Left lung (tissue), 10 donors: Measurements from ENCODE around the gene LYST. TPM values are rescaled to one million over a fixed set of nuclear protein-coding genes. Genes with fewer than 3 reads are reported as not detected.
A peak's percentile ranks its signal among the peaks of the same experiment; 100 is the strongest.

Experiments
- ATAC-seq: fragments of 200-7000 bp; cut with Tn5 transposase; one replicate; pipeline ENCODE4 v1.9.1; 2020; ENCODE audit warnings: moderate library complexity
- DNase-seq, 4 donors: peaks; one replicate each; pipeline ENCODE4 v3.0.0-alpha.2; 2013 to 2020
- H3K27ac ChIP-seq, 2 donors: fragments of 200-600 bp; sonication (generic) in 1 of 2; one replicate each; pipeline versions ENCODE4 v1.5.0 to v1.8.0; 2020 to 2021
- H3K27me3 ChIP-seq, 2 donors: fragments of 200-600 bp; sonication (generic) in 1 of 2; one replicate each; pipeline versions ENCODE4 v1.5.0 to v1.8.0; 2020 to 2021
- H3K36me3 ChIP-seq, 2 donors: fragments of 200-600 bp; sonication (generic) in 1 of 2; one replicate each; pipeline versions ENCODE4 v1.5.0 to v1.8.0; 2020 to 2021
- H3K4me1 ChIP-seq, 2 donors: fragments of 200-600 bp; one replicate each; pipeline ENCODE4 v1.8.0; 2021
- H3K4me3 ChIP-seq, 2 donors: fragments of 200-600 bp; sonication (generic) in 1 of 2; one replicate each; pipeline versions ENCODE4 v1.5.0 to v1.8.0; 2020 to 2021; ENCODE audit warnings: mild to moderate bottlenecking in 1 of 2
- H3K9me3 ChIP-seq, 2 donors: fragments of 200-600 bp; sonication (generic) in 1 of 2; one replicate each; pipeline versions ENCODE4 v1.5.0 to v1.8.0; 2020 to 2021
- intact Hi-C, 2 donors: fragments of 100-400 bp; cut with DNase I; formaldehyde crosslinking; loops; one replicate each; pipeline versions ENCODE4 v1.11.2 to v1.14.2; 2022
- polyA plus RNA-seq, 6 donors: library from polyadenylated mRNA; unstranded; fragments of 120-200 nt; gene quantifications; one replicate each; pipeline ENCODE4 v1.2.1, GENCODE V29; 2013; ENCODE audit not compliant: insufficient read length in 6 of 6
- total RNA-seq, 2 donors: library from RNA; stranded (reverse); fragmentation: NEBNext Ultra II Directional; extraction: Animal tissue kit (Norgen Biotek cat#: 25700); gene quantifications; one replicate each; pipeline ENCODE4 v1.2.1, GENCODE V29; 2021
- TF ChIP-seq, protein P1 (sequence below), 2 donors: fragments of 200-600 bp; sonication (generic) in 1 of 2; IDR thresholded peaks; one replicate each; pipeline versions ENCODE4 v1.5.0 to v1.8.0; 2021; ENCODE audit warnings: antibody characterized with exemption in 2 of 2
- donor health status: DM: no; HTN: yes; CAD: no.
- donor health status: DM: no; HTN: no; CAD: no.

Gene LYST
- total and polyA plus RNA-seq, 8 donors, result 10.3 to 64.9 (median 13.0) TPM

DNA sequence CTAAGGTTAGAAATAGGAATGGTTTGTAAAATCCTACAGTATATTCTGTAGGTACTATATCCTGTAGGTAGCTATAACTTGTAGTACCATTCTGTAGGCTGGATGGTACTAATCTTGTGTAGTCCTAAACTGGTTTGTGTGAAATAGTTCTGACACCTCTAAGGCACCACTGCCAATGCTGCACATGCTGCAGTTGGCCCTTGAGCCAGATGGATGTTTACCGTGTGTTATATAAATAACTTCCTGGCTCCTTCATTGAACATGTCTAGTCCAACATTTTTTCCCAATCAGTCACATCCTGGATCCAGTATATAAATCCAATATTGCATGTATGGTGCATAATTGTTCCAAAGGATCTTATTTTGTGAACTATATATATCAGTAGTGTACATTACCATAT, 127.6 kb downstream of the LYST start:
- ATAC-seq (no peak), DNase-seq (no peak)
- H3K36me3 ChIP-seq, result peaks cover 0 to 69% of the 10 kb centered on the region in 2 donors
- H3K4me1 ChIP-seq, result no peaks in the 10 kb centered on the region
- intact Hi-C loops, result no loop called here
- no peaks in the 10 kb centered on the region for H3K9me3 ChIP-seq
- H3K27ac ChIP-seq, result no peak overlapping the region
- TF ChIP-seq, protein P1, sequence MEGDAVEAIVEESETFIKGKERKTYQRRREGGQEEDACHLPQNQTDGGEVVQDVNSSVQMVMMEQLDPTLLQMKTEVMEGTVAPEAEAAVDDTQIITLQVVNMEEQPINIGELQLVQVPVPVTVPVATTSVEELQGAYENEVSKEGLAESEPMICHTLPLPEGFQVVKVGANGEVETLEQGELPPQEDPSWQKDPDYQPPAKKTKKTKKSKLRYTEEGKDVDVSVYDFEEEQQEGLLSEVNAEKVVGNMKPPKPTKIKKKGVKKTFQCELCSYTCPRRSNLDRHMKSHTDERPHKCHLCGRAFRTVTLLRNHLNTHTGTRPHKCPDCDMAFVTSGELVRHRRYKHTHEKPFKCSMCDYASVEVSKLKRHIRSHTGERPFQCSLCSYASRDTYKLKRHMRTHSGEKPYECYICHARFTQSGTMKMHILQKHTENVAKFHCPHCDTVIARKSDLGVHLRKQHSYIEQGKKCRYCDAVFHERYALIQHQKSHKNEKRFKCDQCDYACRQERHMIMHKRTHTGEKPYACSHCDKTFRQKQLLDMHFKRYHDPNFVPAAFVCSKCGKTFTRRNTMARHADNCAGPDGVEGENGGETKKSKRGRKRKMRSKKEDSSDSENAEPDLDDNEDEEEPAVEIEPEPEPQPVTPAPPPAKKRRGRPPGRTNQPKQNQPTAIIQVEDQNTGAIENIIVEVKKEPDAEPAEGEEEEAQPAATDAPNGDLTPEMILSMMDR (IDR thresholded peaks at IDR 0.05), result no peak
- no peak overlapping the region for H3K4me3 ChIP-seq
- H3K27me3 ChIP-seq, result no peaks in the 10 kb centered on the region

DNA sequence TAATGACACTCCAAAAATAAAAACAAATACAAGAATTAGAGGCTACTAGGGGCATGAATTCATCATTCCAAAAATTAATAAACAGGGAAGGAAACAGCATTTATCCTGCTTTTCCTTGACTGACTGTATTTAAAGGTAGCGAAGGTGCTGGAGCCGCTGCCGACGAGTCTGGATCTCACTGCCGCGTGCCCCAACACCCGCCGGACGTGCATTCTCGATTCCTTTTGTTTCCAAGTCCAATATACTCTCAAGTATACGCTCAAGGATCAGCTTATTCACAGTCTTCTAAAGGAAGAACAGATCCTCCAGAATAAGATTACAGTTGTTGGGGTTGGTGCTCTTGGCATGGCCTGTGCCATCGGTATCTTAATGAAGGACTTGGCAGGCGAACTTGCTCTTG, 129.0 kb downstream of the LYST start:
- no peak overlapping the region for H3K4me3 ChIP-seq
- peaks cover 0 to 65% of the 10 kb centered on the region in 2 donors for H3K36me3 ChIP-seq
- no peaks in the 10 kb centered on the region for H3K9me3 ChIP-seq
- peak overlapping the region in 1 of 2 donors; percentile 11 for H3K27ac ChIP-seq
- H3K4me1 ChIP-seq, result no peaks in the 10 kb centered on the region
- H3K27me3 ChIP-seq, result no peaks in the 10 kb centered on the region
- intact Hi-C loops, result no loop called here
- ATAC-seq, result no peak
- TF ChIP-seq, protein P1 (IDR thresholded peaks at IDR 0.05), result no peak
- no peak for DNase-seq

DNA sequence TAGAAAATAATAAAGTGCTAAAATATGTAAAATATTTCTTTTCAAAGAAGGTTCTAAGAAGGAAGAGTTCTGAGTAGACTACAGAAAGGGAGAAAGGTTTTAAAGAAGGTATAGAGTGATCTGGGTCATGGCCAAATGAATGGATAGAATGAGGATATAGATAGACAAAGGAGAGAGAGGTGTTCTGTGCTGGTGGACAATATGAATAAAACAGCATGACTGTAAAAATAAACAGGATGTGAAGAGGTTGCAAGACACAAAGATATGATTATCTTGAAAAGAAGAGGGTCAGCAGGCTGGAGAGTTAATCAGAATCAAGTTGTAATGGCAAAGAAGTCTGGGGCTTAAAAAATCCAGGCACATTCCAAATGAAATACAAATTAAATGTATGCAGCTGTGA, 130.4 kb downstream of the LYST start:
- no peaks in the 10 kb centered on the region for H3K4me1 ChIP-seq
- no peak for DNase-seq
- ATAC-seq, result no peak

DNA sequence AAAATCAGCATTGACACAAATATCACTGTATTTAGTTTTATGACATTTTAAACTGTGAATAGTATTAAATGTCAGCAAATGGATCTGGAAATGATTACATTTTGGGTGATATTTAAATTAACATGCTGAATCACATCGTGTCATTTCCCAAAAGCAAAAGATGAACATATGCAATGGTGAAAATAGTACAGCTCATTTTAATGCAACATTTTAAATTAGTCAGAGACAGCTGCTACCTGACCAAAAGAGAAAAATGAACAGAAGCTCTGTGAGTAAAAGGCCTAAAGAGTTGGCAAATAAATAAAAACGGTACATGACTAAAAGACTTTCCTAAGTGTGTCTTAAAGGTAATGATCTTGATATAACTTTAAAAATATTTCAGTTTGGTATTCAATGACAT, 131.1 kb downstream of the LYST start:
- H3K27me3 ChIP-seq, result no peaks in the 10 kb centered on the region
- intact Hi-C loops, result no loop called here
- DNase-seq (no peak), ATAC-seq (no peak)
- no peak overlapping the region for H3K27ac ChIP-seq
- TF ChIP-seq, protein P1 (IDR thresholded peaks at IDR 0.05), result no peak
- H3K9me3 ChIP-seq, result no peaks in the 10 kb centered on the region
- H3K4me1 ChIP-seq, result no peaks in the 10 kb centered on the region
- no peak overlapping the region for H3K4me3 ChIP-seq
- H3K36me3 ChIP-seq, result peaks cover 4 to 56% of the 10 kb centered on the region in 2 donors

More for the DNA sequence above, 130.4 kb downstream of the LYST start:
- TF ChIP-seq, protein P1 (IDR thresholded peaks at IDR 0.05), result no peak
- Histone ChIP-seq H3K27me3 (no peaks in the 10 kb centered on the region), H3K27ac (no peak overlapping the region), H3K4me3 (no peak overlapping the region), H3K9me3 (no peaks in the 10 kb centered on the region), H3K36me3 (peaks cover 0 to 57% of the 10 kb centered on the region in 2 donors)
- intact Hi-C loops, result no loop called here

DNA sequence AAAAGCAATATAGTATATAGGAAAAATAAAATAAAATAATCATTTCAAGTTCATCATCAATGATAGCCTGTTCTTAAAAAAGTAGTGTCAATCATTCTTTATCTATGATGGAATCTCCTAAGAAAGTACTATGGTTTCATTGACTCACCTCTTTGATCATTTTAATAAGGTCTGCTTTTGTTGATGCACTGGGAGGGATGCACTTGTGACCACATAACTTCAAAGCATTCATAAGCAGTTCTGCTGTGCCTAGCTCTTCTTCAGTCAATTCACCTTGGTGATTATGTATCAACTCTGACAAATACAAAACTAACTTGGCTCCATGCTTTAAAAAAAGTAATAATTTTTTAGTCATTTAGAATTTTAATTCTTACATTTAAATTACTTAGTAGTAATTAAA, 132.4 kb downstream of the LYST start:
- Histone ChIP-seq H3K9me3 (no peaks in the 10 kb centered on the region), H3K36me3 (peaks cover 5 to 53% of the 10 kb centered on the region in 2 donors), H3K27me3 (no peaks in the 10 kb centered on the region), H3K4me1 (no peaks in the 10 kb centered on the region), H3K27ac (no peak overlapping the region), H3K4me3 (no peak overlapping the region)
- DNase-seq (no peak), ATAC-seq (no peak)
- TF ChIP-seq, protein P1 (IDR thresholded peaks at IDR 0.05), result no peak
- intact Hi-C loops, result no loop called here
